ENCODE measurements around the gene FAM3B. TPM values are rescaled to one million over a fixed set of nuclear protein-coding genes. Genes with fewer than 3 reads are reported as not detected.

Gene FAM3B
- total RNA-seq, 2 experiments from 2014 or later = not detected

GRCh38 chr21:41378849-41379248 is 62.2 kb downstream of the FAM3B start:
- peaks cover 11% of the 10 kb centered on the region for H3K36me3 Mint-ChIP-seq
- H3K9me3 Mint-ChIP-seq = no peaks in the 10 kb centered on the region
- DNase-seq = no peak
- H3K27ac Mint-ChIP-seq = no peak overlapping the region
- no peaks in the 10 kb centered on the region for H3K27me3 Mint-ChIP-seq
- H3K4me1 Mint-ChIP-seq = peaks cover 6% of the 10 kb centered on the region
- no peak overlapping the region for H3K4me3 Mint-ChIP-seq

GRCh38 chr21:41379901-41380300 is 63.3 kb downstream of the FAM3B start:
- Mint-ChIP-seq H3K27me3 (no peaks in the 10 kb centered on the region), H3K36me3 (peaks cover 11% of the 10 kb centered on the region), H3K4me3 (no peak overlapping the region), H3K4me1 (peaks cover 2% of the 10 kb centered on the region), H3K9me3 (no peaks in the 10 kb centered on the region), H3K27ac (no peak overlapping the region)
- no peak for DNase-seq

GRCh38 chr21:41381731-41382130 is 65.1 kb downstream of the FAM3B start:
- H3K4me3 Mint-ChIP-seq = no peak overlapping the region
- no peaks in the 10 kb centered on the region for H3K4me1 Mint-ChIP-seq
- H3K27me3 Mint-ChIP-seq = no peaks in the 10 kb centered on the region
- peaks cover 11% of the 10 kb centered on the region for H3K36me3 Mint-ChIP-seq
- no peaks in the 10 kb centered on the region for H3K9me3 Mint-ChIP-seq
- DNase-seq = no peak
- H3K27ac Mint-ChIP-seq = no peak overlapping the region

- DNase-seq = no peak
- Mint-ChIP-seq H3K27me3 (no peaks in the 10 kb centered on the region), H3K27ac (no peak overlapping the region), H3K4me3 (no peak overlapping the region), H3K9me3 (no peaks in the 10 kb centered on the region), H3K36me3 (peaks cover 2% of the 10 kb centered on the region), H3K4me1 (no peaks in the 10 kb centered on the region)
These were observed 70.6 kb downstream of the FAM3B start for GRCh38 chr21:41387042-41387819.

- DNase-seq = no peak
- Mint-ChIP-seq H3K4me3 (no peak overlapping the region), H3K9me3 (no peaks in the 10 kb centered on the region), H3K36me3 (peaks cover 2% of the 10 kb centered on the region), H3K27me3 (no peaks in the 10 kb centered on the region), H3K4me1 (no peaks in the 10 kb centered on the region), H3K27ac (no peak overlapping the region)
These were observed 71.2 kb downstream of the FAM3B start for GRCh38 chr21:41387824-41388223.

GRCh38 chr21:41388259-41388658 is 71.7 kb downstream of the FAM3B start:
- Mint-ChIP-seq H3K4me1 (no peaks in the 10 kb centered on the region), H3K27ac (no peak overlapping the region), H3K9me3 (no peaks in the 10 kb centered on the region), H3K4me3 (no peak overlapping the region), H3K27me3 (no peaks in the 10 kb centered on the region), H3K36me3 (peaks cover 2% of the 10 kb centered on the region)
- no peak for DNase-seq

GRCh38 chr21:41390043-41390639 is 73.5 kb downstream of the FAM3B start:
- no peaks in the 10 kb centered on the region for H3K27me3 Mint-ChIP-seq
- H3K36me3 Mint-ChIP-seq = peaks cover 2% of the 10 kb centered on the region
- no peak for DNase-seq
- no peak overlapping the region for H3K27ac Mint-ChIP-seq
- no peak overlapping the region for H3K4me3 Mint-ChIP-seq
- no peaks in the 10 kb centered on the region for H3K9me3 Mint-ChIP-seq
- H3K4me1 Mint-ChIP-seq = no peaks in the 10 kb centered on the region

GRCh38 chr21:41393876-41394465 is 77.4 kb downstream of the FAM3B start:
- no peak overlapping the region for H3K27ac Mint-ChIP-seq

GRCh38 chr21:41396558-41397075 is 80.0 kb downstream of the FAM3B start:
- Mint-ChIP-seq H3K4me1 (no peaks in the 10 kb centered on the region), H3K36me3 (peaks cover 7% of the 10 kb centered on the region), H3K9me3 (no peaks in the 10 kb centered on the region), H3K27ac (no peak overlapping the region), H3K4me3 (no peak overlapping the region), H3K27me3 (no peaks in the 10 kb centered on the region)
- no peak for DNase-seq

More at GRCh38 chr21:41393876-41394465, 77.4 kb downstream of the FAM3B start:
- DNase-seq = no peak
- Mint-ChIP-seq H3K9me3 (no peaks in the 10 kb centered on the region), H3K4me1 (no peaks in the 10 kb centered on the region), H3K27me3 (no peaks in the 10 kb centered on the region), H3K4me3 (no peak overlapping the region), H3K36me3 (no peaks in the 10 kb centered on the region)

- no peak overlapping the region for H3K4me3 Mint-ChIP-seq
- H3K27ac Mint-ChIP-seq = no peak overlapping the region
- DNase-seq = no peak
- no peaks in the 10 kb centered on the region for H3K4me1 Mint-ChIP-seq
- H3K9me3 Mint-ChIP-seq = no peaks in the 10 kb centered on the region
- H3K36me3 Mint-ChIP-seq = peaks cover 7% of the 10 kb centered on the region
- no peaks in the 10 kb centered on the region for H3K27me3 Mint-ChIP-seq
These were observed 80.9 kb downstream of the FAM3B start for GRCh38 chr21:41397471-41397891.

GRCh38 chr21:41398251-41398650 is 81.7 kb downstream of the FAM3B start:
- no peak overlapping the region for H3K27ac Mint-ChIP-seq
- peaks cover 8% of the 10 kb centered on the region for H3K36me3 Mint-ChIP-seq
- no peak for DNase-seq
- no peaks in the 10 kb centered on the region for H3K9me3 Mint-ChIP-seq
- H3K4me3 Mint-ChIP-seq = no peak overlapping the region
- H3K27me3 Mint-ChIP-seq = no peaks in the 10 kb centered on the region
- no peaks in the 10 kb centered on the region for H3K4me1 Mint-ChIP-seq

- no peak for DNase-seq
- Mint-ChIP-seq H3K9me3 (no peaks in the 10 kb centered on the region), H3K27me3 (no peaks in the 10 kb centered on the region), H3K4me1 (no peaks in the 10 kb centered on the region), H3K27ac (no peak overlapping the region), H3K36me3 (peaks cover 8% of the 10 kb centered on the region), H3K4me3 (no peak overlapping the region)
These were observed 82.2 kb downstream of the FAM3B start for GRCh38 chr21:41398831-41399230.

GRCh38 chr21:41399246-41399800 is 82.7 kb downstream of the FAM3B start:
- Mint-ChIP-seq H3K4me1 (no peaks in the 10 kb centered on the region), H3K27me3 (no peaks in the 10 kb centered on the region), H3K9me3 (no peaks in the 10 kb centered on the region), H3K27ac (no peak overlapping the region), H3K4me3 (no peak overlapping the region), H3K36me3 (peaks cover 8% of the 10 kb centered on the region)
- DNase-seq = no peak

GRCh38 chr21:41402231-41402630 is 85.6 kb downstream of the FAM3B start:
- Mint-ChIP-seq H3K27ac (no peak overlapping the region), H3K36me3 (peaks cover 8% of the 10 kb centered on the region), H3K4me3 (no peak overlapping the region), H3K9me3 (no peaks in the 10 kb centered on the region), H3K27me3 (no peaks in the 10 kb centered on the region), H3K4me1 (no peaks in the 10 kb centered on the region)
- DNase-seq = no peak

GRCh38 chr21:41402796-41403195 is 86.2 kb downstream of the FAM3B start:
- DNase-seq = no peak
- Mint-ChIP-seq H3K4me3 (no peak overlapping the region), H3K4me1 (no peaks in the 10 kb centered on the region), H3K27me3 (no peaks in the 10 kb centered on the region), H3K27ac (no peak overlapping the region), H3K9me3 (no peaks in the 10 kb centered on the region), H3K36me3 (peaks cover 8% of the 10 kb centered on the region)

Measured in activated naive CD8-positive, alpha-beta T cell treated with anti-CD3 and anti-CD28 coated beads for 36 hours (primary cell).